Measurements from ENCODE around the gene TRIM71.
"Not testable (repeated sequence)": the region's sequence is repeated elsewhere in the genome, so short reads cannot be mapped to it uniquely, and the experiment has no call there.

Gene TRIM71

DNA sequence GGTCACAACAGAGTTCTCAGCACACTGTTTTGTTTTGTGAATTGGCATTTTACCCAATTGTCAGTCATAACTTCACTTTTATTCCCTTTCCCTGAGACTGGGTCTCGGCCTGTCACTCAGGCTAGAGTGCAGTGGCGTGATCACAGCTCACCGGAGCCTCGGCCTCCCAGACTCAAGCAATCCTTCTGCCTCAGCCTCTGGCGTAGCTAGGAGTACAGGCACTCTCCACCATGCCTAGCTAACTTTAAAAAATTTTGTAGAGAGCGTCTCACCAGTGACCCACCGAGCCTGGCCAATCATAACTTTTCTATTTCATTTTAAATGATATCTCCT lies 26.5 kb downstream of the TRIM71 start:
- no peak for DNase-seq

DNA sequence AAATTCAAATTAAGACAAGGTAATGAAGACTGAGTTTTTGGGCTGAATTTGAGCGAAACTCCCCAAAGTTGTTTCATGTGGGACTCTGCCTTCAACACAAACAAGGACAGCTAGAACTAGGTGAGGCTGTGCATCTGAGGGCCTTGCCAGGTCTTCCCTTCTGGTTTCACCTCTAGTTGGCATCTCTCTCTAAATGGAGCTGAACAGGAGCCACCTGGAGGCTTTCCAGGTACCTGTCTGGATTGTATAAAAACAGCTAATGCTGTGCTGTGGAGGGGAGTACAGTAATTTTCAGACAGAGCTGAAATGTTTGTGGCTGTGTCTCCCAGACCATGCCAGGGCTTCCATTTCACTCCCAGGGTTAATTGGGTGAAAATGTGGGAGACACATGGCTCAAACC lies 27.1 kb downstream of the TRIM71 start:
- no peak for DNase-seq

DNA sequence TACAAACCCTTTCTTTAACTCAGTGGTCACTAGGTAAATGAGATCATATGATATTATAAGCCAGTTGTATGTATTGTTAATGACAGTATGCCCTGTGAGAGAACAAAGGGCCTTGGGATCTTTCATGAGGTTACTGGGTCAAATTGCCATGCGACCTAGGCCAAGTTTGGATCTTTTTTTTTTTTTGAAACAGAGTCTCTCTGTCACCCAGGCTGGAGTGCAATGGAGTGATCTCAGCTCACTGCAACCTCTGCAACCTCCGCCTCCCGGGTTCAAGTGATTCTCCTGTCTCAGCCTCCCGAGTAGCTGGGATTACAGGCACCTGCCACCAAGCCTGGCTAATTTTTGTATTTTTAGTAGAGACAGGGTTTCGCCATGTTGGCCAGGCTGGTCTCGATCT lies 27.7 kb downstream of the TRIM71 start:
- not testable (repeated sequence) for DNase-seq

DNA sequence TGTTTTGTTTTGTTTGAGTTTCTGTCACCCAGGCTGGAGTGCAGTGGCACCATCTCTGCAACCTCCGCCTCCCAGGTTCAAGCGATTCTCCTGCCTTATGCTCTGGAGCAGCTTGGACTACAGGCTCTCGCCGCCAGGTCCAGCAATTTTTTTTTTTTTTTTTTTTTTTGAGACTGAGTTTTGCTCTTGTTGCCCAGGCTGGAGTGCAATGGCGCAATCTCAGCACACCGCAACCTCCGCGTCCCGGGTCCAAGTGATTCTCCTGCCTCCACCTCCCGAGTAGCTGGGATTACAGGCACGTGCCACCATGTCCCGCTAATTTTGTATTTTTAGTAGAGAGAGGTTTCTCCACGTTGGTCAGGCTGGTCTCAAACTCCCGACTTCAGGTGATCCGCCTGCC lies 29.2 kb downstream of the TRIM71 start:
- DNase-seq: not testable (repeated sequence)

DNA sequence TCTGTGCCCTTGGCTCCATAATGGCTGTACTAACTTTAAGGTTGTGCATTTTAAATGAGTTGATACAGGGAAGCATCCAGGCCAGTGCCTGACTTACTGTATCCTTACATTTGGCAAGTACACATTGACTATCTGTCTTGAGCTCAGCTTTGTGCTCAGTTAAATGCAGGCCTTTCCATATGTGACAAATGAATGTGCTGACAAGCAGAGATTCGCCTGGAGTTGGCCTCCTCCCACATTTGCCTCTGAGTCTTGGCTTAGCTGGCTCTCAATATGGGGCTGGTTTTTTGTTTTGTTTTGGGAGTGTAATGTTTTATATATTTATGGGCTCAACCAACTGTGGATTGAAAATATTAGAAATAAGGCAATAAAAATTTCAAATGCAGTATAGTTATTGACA lies 29.7 kb downstream of the TRIM71 start:
- DNase-seq: no peak

DNA sequence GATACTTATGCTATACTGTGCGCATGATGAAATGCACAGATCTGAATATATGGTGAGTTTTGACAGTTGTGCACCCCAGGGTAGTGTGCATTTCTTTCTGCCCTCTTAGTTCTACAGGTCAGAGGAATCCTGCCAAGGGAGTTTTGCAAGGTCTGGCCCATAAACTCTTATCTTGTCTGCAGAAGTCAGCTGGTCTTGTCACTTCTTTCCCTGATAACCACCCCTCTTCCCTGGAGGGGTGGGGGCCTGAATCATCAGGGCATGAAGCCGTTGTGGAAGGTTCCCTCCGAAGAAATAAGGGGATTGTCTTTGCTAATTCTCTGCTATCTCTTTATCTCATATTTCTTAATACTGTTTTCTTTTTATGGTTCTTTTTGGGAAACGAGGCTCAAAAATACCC lies 30.4 kb downstream of the TRIM71 start:
- no peak for DNase-seq

DNA sequence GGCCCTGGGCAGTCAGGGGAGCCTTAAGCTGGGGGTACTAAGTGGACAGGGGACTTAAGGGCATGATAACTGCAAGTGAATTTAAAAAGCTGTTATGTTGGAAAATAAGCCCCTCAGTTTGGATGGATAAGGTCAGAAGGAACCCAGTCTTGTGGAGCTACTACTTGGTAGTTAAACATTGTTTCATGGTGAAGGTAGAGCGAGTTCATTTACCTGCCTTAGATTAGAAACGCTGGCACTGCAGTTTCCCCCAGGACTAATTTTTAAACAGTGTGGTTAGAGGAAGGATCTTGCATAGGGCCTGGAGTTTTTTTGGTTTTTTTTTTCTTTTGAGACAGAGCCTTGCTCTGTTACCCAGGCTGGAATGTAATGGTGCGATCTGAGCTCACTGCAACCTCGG lies 31.2 kb downstream of the TRIM71 start:
- no peak for DNase-seq

DNA sequence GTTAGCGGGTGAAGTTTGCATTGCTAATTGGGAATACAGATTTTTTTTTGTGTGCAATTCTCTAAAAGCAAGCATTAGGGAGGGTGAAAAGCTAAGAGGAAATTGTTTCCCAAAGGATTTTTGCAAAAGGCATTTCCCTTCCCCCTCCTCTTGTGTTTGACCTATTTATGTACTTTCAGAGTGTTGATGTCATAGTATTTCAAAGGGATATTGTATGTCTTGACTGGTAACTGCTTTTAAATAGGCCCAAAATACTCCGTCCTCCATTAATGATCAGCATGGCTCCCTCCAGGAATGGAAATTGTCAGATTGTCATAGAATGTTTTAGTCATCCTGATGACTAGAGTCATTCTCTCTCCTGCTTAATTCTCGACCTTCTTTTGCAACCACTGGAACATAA lies 32.4 kb downstream of the TRIM71 start:
- DNase-seq: no peak

DNA sequence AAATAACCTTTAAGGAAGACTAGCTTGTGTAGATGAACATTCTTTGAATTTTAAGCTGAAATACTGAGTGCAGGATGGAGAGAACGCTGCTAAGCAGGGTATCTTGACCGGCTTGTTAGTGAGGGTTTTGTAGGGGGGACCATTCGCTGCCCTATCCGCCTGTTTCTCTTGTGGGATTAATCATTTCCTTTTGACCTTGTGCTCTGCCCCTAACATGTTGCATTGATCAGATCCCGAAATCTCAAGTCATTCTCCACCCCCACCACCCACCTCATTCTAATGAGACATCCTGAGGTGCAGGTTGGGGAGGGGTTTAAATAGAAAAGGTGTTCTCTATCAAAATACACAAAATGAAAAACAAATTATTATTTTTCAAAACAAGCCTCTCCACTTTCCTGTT lies 32.8 kb downstream of the TRIM71 start:
- DNase-seq: no peak

DNA sequence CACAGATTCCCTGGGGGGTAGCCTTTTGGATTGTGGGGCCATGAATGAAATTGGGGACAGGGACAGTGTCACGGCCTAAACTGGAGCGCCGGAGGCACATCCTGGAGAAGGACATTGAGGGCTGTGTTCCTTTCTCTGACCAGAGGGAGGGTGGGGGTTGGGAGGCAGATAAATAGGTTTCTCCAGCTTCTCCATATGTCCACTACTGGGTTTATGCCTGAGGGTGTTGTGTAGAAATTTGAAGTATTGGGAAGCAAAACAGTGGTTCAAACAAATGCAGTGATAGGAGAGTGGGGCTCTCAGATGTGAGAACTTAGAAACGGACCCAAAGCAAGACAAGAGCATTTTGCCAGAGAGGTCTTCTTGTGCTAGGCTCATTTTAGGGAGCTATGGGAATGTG lies 34.3 kb downstream of the TRIM71 start:
- no peak for DNase-seq

DNA sequence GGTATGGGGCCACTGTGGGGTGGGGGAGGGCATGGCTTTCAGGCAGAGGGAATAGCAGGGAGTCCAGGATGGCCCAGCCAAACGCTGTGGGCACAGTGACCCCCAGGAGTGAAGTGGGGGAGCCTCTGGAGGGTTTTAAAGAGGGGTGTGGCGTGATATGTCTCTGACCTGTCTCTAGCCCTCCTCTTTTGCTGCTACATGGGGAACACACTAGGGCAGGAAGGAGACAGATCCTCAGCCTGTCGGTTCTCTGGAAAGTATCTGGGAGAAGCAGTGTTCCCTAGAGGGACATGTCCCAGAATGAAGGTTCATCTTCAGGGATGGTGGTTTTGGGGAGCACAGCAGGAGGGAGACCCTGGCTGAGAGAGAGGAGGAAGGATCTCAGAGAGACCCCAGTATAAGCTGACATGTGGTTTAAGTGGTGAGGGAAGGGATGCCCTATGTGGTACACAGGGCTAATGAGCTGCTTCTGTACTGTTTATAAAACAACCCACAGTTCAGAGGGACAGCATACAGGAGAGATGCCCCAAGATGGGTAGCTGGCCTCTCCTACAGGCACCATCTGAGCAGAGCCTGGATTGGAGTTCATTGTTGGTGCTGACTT lies 37.7 kb downstream of the TRIM71 start:
- no peak for DNase-seq

DNA sequence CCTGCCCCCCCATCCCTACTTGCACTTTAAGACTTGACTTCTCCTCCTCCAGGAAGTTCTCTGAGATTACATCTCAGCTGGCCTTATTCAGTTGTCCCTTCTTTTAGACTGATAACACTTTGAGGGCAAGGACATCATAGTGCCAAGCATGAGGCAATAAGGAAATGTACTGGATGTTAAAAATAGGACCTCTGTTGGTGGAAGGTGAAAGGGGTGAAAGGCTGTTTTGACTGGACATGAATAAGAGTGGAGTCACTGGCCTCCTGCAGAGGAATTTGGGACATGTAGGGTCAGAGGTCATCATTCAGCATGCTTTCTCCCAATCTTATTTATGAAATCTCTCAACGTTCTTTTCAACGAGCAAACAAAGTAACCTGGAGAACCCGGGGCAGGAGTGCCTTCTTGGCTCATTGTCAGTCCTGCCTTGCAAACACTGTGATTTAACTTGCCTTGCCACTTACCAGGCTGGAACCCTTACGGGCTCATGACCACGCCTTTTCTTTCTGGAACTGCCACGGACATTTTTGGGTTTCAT lies 38.6 kb downstream of the TRIM71 start:
- DNase-seq: no peak

DNA sequence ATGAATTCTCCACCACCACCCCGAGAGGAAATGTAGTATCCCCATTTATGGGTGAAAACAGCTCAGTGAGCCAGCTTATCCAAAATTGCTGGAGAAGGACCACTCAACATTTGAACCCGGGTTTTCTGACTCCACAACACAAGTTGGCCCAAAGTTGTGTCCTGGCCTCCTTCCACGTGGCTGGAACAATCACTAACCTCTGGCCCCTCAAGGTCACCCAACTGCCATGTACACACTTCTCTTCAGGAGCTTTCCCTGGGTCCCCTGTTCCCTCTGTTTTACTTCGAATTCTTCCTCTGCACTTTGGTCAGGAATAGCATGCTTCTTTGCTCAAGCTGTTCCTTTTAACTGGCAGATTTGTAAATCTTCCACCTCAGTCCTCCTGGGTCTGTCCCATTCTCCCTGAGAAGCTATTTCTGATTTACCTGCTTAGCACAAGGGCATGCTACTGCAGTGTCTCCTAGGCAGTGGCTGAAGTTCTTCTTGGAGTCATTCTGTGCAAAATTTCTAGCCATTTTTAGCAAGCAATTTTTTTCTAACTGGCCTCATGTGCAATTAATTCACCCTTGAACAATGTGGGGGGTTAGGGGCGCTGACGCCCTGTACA lies 39.2 kb downstream of the TRIM71 start:
- DNase-seq: no peak

DNA sequence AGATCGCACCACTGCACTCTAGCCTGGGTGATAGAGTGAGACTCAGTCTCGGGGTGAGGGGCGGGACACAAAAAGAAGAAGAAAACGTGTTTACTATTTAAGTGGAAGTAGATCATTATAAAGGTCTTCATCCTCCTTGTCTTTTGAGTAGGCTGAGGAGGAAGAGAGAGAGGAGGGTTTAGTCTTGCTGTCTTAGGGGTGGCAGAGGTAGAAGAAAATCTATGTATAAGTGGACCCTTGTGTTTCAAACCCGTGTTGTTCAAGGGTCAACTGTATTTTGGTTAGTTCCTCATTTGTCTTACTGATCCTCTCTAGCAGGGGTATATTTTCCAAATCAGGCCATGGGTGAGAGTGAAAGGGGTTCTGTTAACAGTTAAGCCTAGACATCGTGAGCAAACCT lies 40.1 kb downstream of the TRIM71 start:
- no peak for DNase-seq

DNA sequence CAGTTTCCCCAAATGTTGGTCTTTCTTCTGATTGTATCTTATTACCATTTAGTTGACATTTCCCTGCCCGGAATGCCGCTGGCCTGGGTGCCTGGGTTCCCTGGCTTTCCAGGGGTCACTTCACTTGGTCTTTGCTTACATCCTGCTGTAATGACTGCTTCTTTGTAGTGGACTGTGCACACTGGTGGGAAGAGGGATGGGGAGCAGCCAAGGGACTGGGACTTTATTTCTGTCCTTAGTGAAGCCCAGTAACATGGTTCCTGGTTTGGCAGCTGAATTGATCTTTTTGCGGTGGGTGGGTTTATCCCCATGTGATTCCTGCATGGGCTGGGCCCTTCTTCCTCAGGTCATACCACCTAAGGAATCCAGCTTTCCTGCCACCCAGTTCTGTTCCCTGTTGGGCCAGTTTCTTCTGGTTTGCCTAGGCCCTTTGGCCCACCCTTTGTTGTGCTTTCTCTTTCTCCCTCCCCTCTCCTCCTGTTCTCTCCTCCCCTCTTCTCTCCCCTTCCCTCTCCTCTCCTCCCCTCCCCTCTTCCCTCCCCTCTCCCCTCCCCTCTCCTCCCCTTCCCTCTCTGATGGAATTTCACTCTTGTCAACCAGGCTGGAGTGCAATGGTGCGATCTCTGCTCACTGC lies 41.9 kb downstream of the TRIM71 start:
- no peak for DNase-seq

DNA sequence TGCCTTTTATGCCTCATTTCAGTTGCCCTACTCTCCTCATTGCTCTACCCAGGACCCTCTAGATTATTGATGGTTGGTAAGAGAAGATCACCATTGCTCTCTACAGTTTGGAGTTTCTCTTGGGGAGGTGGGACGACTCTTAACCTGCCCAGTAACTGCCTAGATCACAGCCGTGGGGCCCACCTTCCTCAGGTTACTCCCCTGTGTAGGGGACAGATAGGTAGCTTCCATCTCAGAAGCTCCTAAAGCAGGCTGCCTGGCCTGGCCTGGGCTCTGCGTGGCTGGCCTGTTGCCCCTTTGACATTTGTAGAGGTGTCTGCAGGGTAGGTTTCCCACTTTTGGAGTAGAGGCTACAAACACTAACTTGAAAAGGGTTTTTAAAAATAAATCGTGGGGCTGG lies 42.7 kb downstream of the TRIM71 start:
- no peak for DNase-seq

DNA sequence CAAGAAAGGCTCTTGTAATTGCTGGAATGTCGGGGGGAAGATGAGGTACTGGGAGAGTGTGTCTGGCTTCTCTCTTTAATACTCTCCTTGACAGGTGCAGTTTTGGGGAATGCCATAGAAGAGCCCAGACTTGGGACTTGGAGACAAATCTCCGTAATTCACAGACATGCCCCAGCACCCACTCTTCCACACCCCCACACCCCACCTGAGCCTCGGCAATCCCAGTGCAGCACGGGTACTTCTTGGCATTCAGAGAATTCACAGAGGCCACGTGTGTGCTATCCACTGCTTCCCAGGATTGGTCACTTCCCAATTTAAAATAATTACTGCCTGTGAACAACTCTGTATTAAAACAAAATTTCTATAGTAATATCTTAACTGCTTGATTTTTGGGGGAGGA lies 43.9 kb downstream of the TRIM71 start:
- no peak for DNase-seq

DNA sequence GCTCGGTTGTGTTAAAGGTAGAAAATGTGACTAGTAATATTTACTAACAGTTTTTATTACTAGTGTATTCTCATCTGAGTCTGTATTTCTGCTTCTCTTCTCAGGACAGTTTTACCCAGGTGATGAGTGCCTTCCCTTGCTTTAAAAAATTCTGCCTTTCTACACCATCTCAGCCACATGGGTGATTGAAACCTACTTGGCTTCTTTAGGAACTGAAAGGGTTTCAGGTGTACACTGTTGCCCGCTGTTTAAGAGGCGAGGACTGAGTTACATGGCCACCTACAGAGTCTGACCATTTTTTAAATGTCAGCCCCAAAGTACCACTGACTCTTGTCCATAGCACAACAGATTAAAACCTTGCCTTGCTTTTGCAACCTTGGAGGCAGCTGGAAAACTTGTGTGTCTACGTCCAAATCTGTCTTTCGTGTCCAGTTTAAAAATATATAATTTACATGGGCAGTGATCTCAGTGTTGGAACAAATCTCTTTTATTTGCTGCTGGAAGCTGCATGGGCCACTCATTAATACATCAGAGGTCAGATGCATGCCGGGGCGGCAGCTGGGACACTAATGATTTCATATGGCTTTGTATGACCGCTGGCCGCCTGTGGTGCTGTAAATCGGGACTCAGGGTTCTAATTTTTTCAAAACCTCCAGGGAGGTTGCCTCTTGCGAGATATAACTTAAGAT lies 44.6 kb downstream of the TRIM71 start:
- DNase-seq: peak; percentile 86

DNA sequence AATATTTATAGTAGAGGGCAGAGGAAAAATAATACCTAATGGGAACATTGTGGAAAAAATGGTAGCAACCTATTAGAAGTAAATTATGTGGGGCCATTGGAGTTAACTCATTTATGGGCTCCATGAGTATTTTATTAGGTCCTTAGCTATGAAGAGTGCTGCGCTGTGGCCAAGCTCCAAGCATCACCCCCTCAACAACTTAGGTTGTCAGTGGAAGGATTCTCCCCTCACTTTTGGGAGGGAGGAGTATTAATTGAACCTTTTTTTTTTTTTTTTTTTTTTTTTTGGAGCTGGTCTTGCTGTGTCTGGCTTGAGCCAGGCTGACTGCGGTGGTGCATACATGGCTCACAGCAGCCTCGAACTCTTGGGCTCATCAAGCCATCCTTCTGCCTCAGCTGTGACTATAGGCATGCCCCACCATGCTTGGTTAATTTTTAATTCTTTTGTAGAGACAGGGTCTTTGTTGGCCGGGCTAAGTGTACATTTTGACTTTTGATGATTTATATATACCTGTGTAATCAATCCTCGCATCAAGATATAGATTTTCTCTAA lies 45.2 kb downstream of the TRIM71 start:
- no peak for DNase-seq

DNA sequence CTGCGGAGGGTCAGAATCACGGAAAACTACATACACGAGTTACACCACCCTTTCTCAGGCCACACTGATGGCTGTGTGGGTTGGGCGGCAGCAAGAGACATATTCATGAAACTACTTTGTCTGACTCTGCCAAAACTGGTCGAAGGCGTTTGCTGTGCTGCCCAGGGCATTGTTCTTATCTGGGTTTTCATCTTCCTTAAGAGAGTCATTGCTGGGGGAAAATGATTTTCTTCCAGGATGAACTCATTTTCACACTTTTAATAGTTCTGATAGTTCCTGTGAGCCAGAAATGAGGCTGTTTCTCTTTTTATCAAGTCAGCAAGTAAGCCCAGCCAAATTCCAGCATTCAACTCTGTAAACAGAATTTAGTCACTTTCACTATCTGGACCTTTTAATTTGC lies 47.6 kb downstream of the TRIM71 start:
- peak; percentile 27 for DNase-seq

DNA sequence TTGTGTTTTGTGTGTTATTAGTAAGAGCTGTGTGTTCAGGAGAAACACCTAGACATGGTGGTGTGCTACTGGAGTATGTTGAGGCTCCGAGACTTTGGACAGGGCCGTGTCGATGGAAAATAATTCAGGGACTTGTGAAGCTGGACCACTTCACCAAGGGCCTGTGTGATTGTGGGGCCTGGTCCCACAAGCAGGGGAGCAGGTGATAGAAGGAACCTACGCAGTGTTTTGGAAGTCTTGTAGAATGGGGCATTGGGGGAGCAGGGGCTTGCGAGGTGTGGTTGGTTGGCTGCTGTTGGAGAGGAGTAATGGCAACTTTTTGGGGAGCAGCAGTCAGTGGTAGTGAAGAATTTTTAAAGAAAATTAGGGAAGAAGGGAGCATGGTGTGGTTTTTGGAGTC lies 48.7 kb downstream of the TRIM71 start:
- DNase-seq: no peak

DNA sequence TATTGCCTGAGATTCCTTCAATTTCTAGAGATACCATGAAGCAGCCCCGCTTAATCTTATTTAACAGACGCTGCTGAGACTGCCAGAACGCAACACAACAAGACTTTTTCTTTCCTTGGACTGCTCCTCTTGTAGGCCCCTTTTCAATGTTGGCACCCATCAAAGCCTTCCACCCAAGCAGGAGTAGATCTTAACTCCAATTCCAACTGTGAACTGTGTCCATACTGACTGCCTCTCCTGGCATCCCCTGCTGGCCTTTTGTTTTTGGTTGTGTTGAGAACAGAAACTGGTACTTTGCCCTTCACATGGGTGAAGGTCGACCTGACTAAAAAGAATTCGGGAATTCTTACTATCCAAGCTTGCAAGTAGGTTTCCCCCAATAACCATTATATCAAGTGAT lies 50.2 kb downstream of the TRIM71 start:
- no peak for DNase-seq

DNA sequence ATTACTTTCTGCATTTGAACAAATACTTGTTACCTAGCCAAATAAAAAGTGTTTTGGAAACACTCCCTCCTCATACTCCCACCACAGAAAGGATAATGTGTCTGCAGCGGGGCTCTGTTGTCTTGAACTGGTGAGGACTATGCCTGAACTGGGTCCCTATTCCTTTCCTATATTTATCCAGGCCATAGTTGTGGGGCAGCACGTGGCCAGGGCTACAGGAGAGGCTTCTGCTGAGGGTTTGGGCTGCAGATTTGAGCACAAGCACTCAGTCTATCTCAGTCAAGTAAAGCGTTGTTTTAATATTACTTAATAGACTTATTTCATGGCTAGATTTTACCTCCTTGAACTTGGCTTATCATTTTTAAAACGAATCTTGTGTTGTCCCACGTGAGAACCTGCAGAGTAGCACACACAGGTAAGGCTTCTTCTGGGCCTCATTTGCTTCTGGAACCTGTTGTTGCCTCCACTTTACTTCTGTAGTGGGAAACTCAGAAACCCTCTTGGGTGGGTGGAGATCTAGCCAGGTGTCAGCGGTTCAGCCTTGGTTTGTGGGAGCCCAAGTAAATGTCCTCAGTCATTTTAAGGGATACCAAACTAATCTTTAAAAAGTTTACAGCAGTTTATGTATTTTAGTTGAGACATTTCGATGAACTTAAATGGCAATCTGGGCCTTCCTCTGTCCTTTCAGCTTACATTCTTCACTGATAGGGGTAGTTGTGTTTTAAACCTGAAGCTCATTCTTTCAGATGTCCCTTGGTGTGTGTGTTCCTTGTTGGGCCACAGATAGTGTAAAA lies 51.1 kb downstream of the TRIM71 start:
- DNase-seq: no peak

Measured in eye (tissue), 1 donor.